Ovary (tissue), 9 donors: Measurements from ENCODE around the gene ADAM20. TPM values are rescaled to one million over a fixed set of nuclear protein-coding genes. Genes with fewer than 3 reads are reported as not detected.
"Not testable (repeated sequence)": the region's sequence is repeated elsewhere in the genome, so short reads cannot be mapped to it uniquely, and the experiment has no call there.

Experiments
- DNase-seq, 5 donors: peaks; one replicate each; pipeline ENCODE4 v3.0.0-alpha.2; 2019 to 2020
- H3K27ac ChIP-seq, 2 donors: fragments of 200-600 bp; one replicate each; pipeline versions ENCODE4 v1.5.1 to v1.8.0; 2019 to 2022
- H3K27me3 ChIP-seq: fragments of 200-600 bp; one replicate; pipeline ENCODE4 v1.8.0; 2022
- H3K36me3 ChIP-seq: fragments of 200-600 bp; sonication (generic); one replicate; pipeline ENCODE4 v1.5.1; 2019
- H3K4me1 ChIP-seq: one replicate; pipeline ENCODE4 v1.8.1; 2013; ENCODE audit warnings: mild to moderate bottlenecking, moderate library complexity; ENCODE audit not compliant: insufficient read depth
- H3K4me3 ChIP-seq: fragments of 200-600 bp; sonication (generic); one replicate; pipeline ENCODE4 v1.5.1; 2017
- H3K9me3 ChIP-seq, 2 donors: fragments of 200-600 bp in 1 of 2; sonication (generic) in 1 of 2; one replicate each; pipeline versions ENCODE4 v1.5.1 to v1.8.1; 2013 to 2019; ENCODE audit warnings: mild to moderate bottlenecking in 1 of 2, moderate library complexity in 1 of 2
- EP300 ChIP-seq: sonication (generic); formaldehyde crosslinking; IDR thresholded peaks from one replicate; pipeline ENCODE4 v1.6.1; 2017; ENCODE audit warnings: antibody characterized with exemption
- POLR2A ChIP-seq: fragments of 450-650 bp; IDR thresholded peaks from one replicate; pipeline ENCODE4 v1.6.1; 2017; ENCODE audit warnings: antibody characterized with exemption, mild to moderate bottlenecking, moderate library complexity
- WGBS, 3 donors: extraction: QIAGEN DNeasy Blood & Tissue Kit in 1 of 3; methylation state at CpG; one replicate each; pipeline versions ENCODE4 v1.1.5 to v1.1.7; 2013 to 2017; 5-methylcytosine and 5-hydroxymethylcytosine counted together
- intact Hi-C, 4 donors: fragments of 100-400 bp; cut with DNase I; formaldehyde crosslinking; loops; one replicate each; pipeline versions ENCODE4 v1.11.0 to v1.15.1; 2022 to 2023
- polyA plus RNA-seq, 2 donors: library from polyadenylated mRNA; stranded (reverse); fragments of 200-250 nt in 1 of 2; fragments of 350-450 nt in 1 of 2; fragmentation: Illumina TruSeq in 1 of 2; extraction: RNeasy Lipid Tissue Mini Kit (QIAGEN cat#74804) in 1 of 2; gene quantifications; one replicate each; pipeline ENCODE4 v1.2.3, GENCODE V29; 2013 to 2014
- small RNA-seq: library from RNA; depleted of rRNA; stranded (forward); fragments of <200 nt; gene quantifications from one replicate; pipeline ENCODE3, GENCODE V24; 2016
- total RNA-seq, 7 donors: library from RNA; depleted of rRNA in 2 of 7; stranded (reverse); fragments of >200 nt in 2 of 7; fragmentation: NEBNext Ultra II Directional in 3 of 7; extraction: Animal tissue kit (Norgen Biotek cat#: 25700) in 3 of 7; gene quantifications; one replicate each; pipeline versions ENCODE4 v1.1.0 to v1.2.4, GENCODE V29; 2016 to 2023
- TF ChIP-seq, protein P1 (sequence below), 3 donors: fragments of 450-650 bp in 2 of 3; fragments of 200-600 bp in 1 of 3; IDR thresholded peaks; one replicate each; pipeline versions ENCODE4 v1.5.1 to v1.8.0; 2016 to 2022; ENCODE audit warnings: antibody characterized with exemption in 3 of 3, mild to moderate bottlenecking in 1 of 3
- donor health status: DM: no; HTN: no; CAD: no; lungs with moderate emphysema.
- donor health status: DM: no; HTN: no; CAD: no.
- donor health status: Bipolar disorder and iron deficiency.
- donor health status: DM: yes; HTN: yes; CAD: no.
- donor health status: DM: no; HTN: no; CAD: no.
- donor health status: DM: yes; HTN: yes; CAD: no.

Gene ADAM20
- total and polyA plus RNA-seq, 9 donors = 0.11 to 2.5 (median 0.92) TPM

DNA sequence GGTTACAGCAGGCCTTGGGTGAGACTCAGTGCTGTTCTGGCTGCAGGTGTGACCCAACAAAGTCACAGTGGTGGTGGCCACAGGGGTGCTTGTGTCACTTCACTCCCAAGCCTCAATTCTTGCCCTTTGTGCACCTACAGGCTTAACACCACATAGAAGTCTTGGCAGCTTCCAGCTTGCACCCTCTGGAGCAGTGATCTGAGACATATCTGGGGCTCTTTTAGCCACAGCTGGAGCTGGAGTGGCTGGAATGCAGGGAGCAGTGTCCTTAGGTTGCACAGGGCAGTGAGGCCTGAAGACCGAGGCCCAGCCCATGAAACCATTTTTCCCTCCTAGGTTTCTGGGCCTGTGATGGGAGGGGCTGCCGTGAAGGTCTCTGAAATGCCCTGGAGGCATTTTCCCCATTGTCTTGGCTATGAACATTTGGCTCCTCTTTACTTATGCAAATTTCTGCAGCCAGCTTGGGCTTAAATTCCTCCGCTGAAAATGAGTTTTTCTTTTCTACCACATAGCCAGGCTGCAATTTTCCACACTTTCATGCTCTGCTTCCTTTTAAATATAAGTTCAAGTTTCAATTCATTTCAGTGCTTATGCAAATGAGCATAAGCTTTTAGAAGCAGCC, 45.1 kb downstream of the ADAM20 start:
- H3K27ac ChIP-seq = no peak overlapping the region
- WGBS, 3 donors = 59 to 89% (median 88%) methylated on average over 3 of the region's 3 CpGs
- intact Hi-C loops = no loop called here
- no peaks in the 10 kb centered on the region for H3K27me3 ChIP-seq
- H3K36me3 ChIP-seq = no peaks in the 10 kb centered on the region
- H3K9me3 ChIP-seq = peaks cover 4 to 27% of the 10 kb centered on the region in 2 donors
- DNase-seq = no peak
- no peaks in the 10 kb centered on the region for H3K4me1 ChIP-seq
- TF ChIP-seq, protein P1, sequence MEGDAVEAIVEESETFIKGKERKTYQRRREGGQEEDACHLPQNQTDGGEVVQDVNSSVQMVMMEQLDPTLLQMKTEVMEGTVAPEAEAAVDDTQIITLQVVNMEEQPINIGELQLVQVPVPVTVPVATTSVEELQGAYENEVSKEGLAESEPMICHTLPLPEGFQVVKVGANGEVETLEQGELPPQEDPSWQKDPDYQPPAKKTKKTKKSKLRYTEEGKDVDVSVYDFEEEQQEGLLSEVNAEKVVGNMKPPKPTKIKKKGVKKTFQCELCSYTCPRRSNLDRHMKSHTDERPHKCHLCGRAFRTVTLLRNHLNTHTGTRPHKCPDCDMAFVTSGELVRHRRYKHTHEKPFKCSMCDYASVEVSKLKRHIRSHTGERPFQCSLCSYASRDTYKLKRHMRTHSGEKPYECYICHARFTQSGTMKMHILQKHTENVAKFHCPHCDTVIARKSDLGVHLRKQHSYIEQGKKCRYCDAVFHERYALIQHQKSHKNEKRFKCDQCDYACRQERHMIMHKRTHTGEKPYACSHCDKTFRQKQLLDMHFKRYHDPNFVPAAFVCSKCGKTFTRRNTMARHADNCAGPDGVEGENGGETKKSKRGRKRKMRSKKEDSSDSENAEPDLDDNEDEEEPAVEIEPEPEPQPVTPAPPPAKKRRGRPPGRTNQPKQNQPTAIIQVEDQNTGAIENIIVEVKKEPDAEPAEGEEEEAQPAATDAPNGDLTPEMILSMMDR (IDR thresholded peaks at IDR 0.05) = no peak
- TF ChIP-seq POLR2A (no peak), EP300 (no peak)
- H3K4me3 ChIP-seq = no peak overlapping the region

DNA sequence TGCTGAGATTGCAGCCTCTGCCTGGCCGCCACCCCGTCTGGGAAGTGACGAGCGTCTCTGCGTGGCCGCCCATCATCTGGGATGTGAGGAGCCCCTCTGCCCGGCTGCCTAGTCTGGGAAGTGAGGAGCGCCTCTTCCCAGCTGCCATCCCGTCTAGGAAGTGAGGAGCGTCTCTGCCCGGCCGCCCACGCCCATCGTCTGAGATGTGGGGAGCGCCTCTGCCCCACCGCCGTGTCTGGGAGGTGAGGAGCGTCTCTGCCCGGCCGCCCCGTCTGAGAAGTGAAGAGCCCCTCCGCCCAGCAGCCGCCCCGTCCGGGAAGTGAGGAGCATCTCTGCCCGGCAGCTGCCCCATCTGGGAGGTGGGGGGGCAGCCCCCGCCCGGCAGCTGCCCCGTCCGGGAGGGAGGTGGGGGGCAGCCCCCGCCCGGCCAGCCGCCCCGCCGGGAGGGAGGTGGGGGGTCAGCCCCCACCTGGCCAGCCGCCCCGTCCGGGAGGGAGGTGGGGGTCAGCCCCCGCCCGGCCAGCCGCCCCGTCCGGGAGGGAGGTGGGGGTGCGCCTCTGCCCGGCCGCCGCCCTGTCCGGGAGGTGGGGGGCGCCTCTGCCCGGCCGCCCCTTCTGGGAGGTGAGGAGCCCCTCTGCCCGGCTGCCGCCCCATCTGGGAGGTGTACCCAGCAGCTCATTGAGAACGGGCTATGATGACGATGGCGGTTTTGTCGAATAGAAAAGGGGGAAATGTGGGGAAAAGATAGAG, 57.3 kb downstream of the ADAM20 start:
- H3K4me3 ChIP-seq, H3K27ac ChIP-seq, intact Hi-C loops, H3K9me3 ChIP-seq, H3K4me1 ChIP-seq, H3K27me3 ChIP-seq, H3K36me3 ChIP-seq, DNase-seq: not testable (repeated sequence)
- 90 to 95% (median 94%) methylated on average over 38 to 57 of the region's 57 CpGs for WGBS, 3 donors

DNA sequence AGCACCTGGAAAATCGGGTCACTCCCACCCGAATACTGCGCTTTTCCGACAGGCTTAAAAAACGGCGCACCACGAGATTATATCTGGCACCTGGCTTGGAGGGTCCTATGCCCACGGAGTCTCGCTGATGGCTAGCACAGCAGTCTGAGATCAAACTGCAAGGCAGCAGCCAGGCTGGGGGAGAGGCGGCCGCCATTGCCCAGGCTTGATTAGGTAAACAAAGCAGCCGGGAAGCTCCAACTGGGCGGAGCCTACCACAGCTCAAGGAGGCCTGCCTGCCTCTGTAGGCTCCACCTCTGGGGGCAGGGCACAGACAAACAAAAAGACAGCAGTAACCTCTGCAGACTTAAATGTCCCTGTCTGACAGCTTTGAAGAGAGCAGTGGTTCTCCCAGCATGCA, 59.3 kb downstream of the ADAM20 start:
- WGBS, 3 donors = 88 to 94% (median 89%) methylated on average over 10 to 13 of the region's 13 CpGs
- H3K36me3 ChIP-seq, H3K4me3 ChIP-seq, H3K27me3 ChIP-seq, H3K9me3 ChIP-seq, DNase-seq, H3K4me1 ChIP-seq, H3K27ac ChIP-seq, intact Hi-C loops: not testable (repeated sequence)

DNA sequence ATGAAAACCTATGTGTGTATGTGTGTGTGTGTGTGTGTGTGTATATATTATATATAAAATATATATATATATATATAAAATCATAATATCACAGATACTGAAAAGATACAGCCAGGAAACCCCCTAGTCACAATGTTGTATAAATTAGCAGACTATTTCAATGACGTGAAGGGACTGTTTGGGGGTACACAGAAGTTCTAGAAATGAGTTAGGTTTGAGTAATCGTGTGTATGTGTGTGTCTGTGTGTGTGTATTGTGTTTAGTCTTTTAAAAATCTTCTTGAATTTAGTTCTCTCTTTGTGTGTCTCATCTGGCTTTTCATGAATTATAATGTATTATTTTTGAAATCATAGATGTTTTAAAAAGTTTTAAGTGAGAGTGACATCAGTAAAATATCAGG, 61.0 kb downstream of the ADAM20 start:
- WGBS, 3 donors = 76 to 82% (median 80%) methylated on average over 2 of the region's 2 CpGs
- H3K27ac ChIP-seq = no peak overlapping the region
- DNase-seq = no peak
- H3K4me3 ChIP-seq = no peak overlapping the region
- no peaks in the 10 kb centered on the region for H3K9me3 ChIP-seq
- intact Hi-C loops = no loop called here
- H3K27me3 ChIP-seq = no peaks in the 10 kb centered on the region
- no peaks in the 10 kb centered on the region for H3K36me3 ChIP-seq
- no peak for TF ChIP-seq EP300
- TF ChIP-seq POLR2A = no peak
- TF ChIP-seq, protein P1 (IDR thresholded peaks at IDR 0.05) = no peak
- H3K4me1 ChIP-seq = no peaks in the 10 kb centered on the region

Small RNA genes within 50 kb of the gene (small RNA-seq; reads per million reads assigned to genes)
- not detected for gene RNU6-659P

Other genes with a start within 250 kb of the ADAM20 start
- 10 to 100 TPM; 18.7 to 46.3 (median 27.8) TPM for gene COX16, start 175.3 kb downstream of the ADAM20 start, total RNA-seq
- gene COX16, start 175.3 kb downstream of the ADAM20 start, polyA plus RNA-seq = 10 to 100 TPM; 35.4 to 38.8 TPM
- gene SYNJ2BP, start 117.9 kb downstream of the ADAM20 start, total RNA-seq = 10 to 100 TPM in 6 of 7 donors, 1 to 10 TPM in 1; 7.9 to 24.3 (median 20.6) TPM
- gene SYNJ2BP, start 117.9 kb downstream of the ADAM20 start, polyA plus RNA-seq = 10 to 100 TPM in 1 of 2 donors, 1 to 10 TPM in 1; 9.0 to 31.7 TPM
- under 1 TPM in 2 of 7 donors, not detected in 5; 0.07 to 0.20 TPM for gene ADAM21, start 82.8 kb downstream of the ADAM20 start, total RNA-seq
- under 1 TPM; 0.10 to 0.60 TPM for gene ADAM21, start 82.8 kb downstream of the ADAM20 start, polyA plus RNA-seq
- gene MED6, start 65.7 kb upstream of the ADAM20 start, total RNA-seq = 10 to 100 TPM; 32.1 to 41.5 (median 36.5) TPM
- gene MED6, start 65.7 kb upstream of the ADAM20 start, polyA plus RNA-seq = 10 to 100 TPM; 20.0 to 32.6 TPM
- gene TTC9, start 106.9 kb upstream of the ADAM20 start, total RNA-seq = 1 to 10 TPM in 2 of 7 donors, under 1 TPM in 5; 0.05 to 7.1 (median 0.64) TPM
- 1 to 10 TPM in 1 of 2 donors, under 1 TPM in 1; 0.27 to 1.7 TPM for gene TTC9, start 106.9 kb upstream of the ADAM20 start, polyA plus RNA-seq